Activated T-cell treated with anti-CD3 and anti-CD28 coated beads for 24 hours (primary cell): ENCODE data around the gene NRAS.
A peak's percentile ranks its signal among the peaks of the same experiment; 100 is the strongest.
"Not testable (repeated sequence)": the region's sequence is repeated elsewhere in the genome, so short reads cannot be mapped to it uniquely, and the experiment has no call there.

ENCODE experiments used
- DNase-seq: peaks from one replicate; pipeline ENCODE4 v3.0.0-alpha.2; 2020; ENCODE audit warnings: low read depth

Gene NRAS

GRCh38 chr1:114716304-114717170 lies at the start of gene NRAS:
TSS of gene NRAS (minus strand) at chr1:114716771. CDS start at chr1:114716160, 611 bp downstream.
- peak; percentile 94 for DNase-seq

GRCh38 chr1:114764689-114765088 lies 48.1 kb upstream of the NRAS start:
- no peak for DNase-seq

GRCh38 chr1:114758256-114758832 lies 41.8 kb upstream of the NRAS start:
- no peak for DNase-seq

GRCh38 chr1:114757455-114758255 lies 41.1 kb upstream of the NRAS start, which contains the start of gene CSDE1:
TSS of gene CSDE1 (minus strand) at chr1:114757984. CDS start at chr1:114739890, 18,094 bp downstream.
- DNase-seq: peak; percentile 96

- DNase-seq: no peak
These were observed 40.4 kb upstream of the NRAS start for GRCh38 chr1:114756949-114757454.

GRCh38 chr1:114756009-114756892 lies 39.7 kb upstream of the NRAS start:
- no peak for DNase-seq

GRCh38 chr1:114755006-114755931 lies 38.7 kb upstream of the NRAS start:
- DNase-seq: no peak

- DNase-seq: not testable (repeated sequence)
These were observed 37.1 kb upstream of the NRAS start for GRCh38 chr1:114753702-114754101.

GRCh38 chr1:114753143-114753542 lies 36.6 kb upstream of the NRAS start:
- DNase-seq: no peak

GRCh38 chr1:114750780-114751179 lies 34.2 kb upstream of the NRAS start:
- no peak for DNase-seq

GRCh38 chr1:114749835-114750234 lies 33.3 kb upstream of the NRAS start:
- no peak for DNase-seq

GRCh38 chr1:114746450-114747121 lies 30.0 kb upstream of the NRAS start:
- no peak for DNase-seq

GRCh38 chr1:114745291-114745690 lies 28.7 kb upstream of the NRAS start:
- DNase-seq: no peak

GRCh38 chr1:114741963-114742746 lies 25.6 kb upstream of the NRAS start:
- no peak for DNase-seq

- no peak for DNase-seq
These were observed 23.8 kb upstream of the NRAS start for GRCh38 chr1:114740331-114740730.

GRCh38 chr1:114737314-114737849 lies 20.8 kb upstream of the NRAS start:
- no peak for DNase-seq

GRCh38 chr1:114735479-114735878 lies 18.9 kb upstream of the NRAS start:
- no peak for DNase-seq

- DNase-seq: no peak
These were observed 13.2 kb upstream of the NRAS start for GRCh38 chr1:114729782-114730181.

GRCh38 chr1:114728553-114728952 lies 12.0 kb upstream of the NRAS start:
- no peak for DNase-seq
